Measurements from ENCODE around the gene FETUB. TPM values are rescaled to one million over a fixed set of nuclear protein-coding genes. Genes with fewer than 3 reads are reported as not detected.

FETUB gene
- total RNA-seq, 1 experiment from 2014 or later: not detected

- no peak for TF ChIP-seq TCF7L2 (IDR thresholded peaks at IDR 0.05; ENCODE audit: borderline replicate concordance, extremely low read depth, insufficient read depth, insufficient read length)
- TF ChIP-seq POLR2AphosphoS5 (IDR thresholded peaks at IDR 0.05; ENCODE audit: low read depth, low read length): no peak
- TF ChIP-seq, protein P1, sequence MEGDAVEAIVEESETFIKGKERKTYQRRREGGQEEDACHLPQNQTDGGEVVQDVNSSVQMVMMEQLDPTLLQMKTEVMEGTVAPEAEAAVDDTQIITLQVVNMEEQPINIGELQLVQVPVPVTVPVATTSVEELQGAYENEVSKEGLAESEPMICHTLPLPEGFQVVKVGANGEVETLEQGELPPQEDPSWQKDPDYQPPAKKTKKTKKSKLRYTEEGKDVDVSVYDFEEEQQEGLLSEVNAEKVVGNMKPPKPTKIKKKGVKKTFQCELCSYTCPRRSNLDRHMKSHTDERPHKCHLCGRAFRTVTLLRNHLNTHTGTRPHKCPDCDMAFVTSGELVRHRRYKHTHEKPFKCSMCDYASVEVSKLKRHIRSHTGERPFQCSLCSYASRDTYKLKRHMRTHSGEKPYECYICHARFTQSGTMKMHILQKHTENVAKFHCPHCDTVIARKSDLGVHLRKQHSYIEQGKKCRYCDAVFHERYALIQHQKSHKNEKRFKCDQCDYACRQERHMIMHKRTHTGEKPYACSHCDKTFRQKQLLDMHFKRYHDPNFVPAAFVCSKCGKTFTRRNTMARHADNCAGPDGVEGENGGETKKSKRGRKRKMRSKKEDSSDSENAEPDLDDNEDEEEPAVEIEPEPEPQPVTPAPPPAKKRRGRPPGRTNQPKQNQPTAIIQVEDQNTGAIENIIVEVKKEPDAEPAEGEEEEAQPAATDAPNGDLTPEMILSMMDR (IDR thresholded peaks at IDR 0.05 in 2 of 3, conservative IDR thresholded peaks at IDR 0.05 in 1 of 3; ENCODE audit: borderline replicate concordance in 1 of 3, insufficient read depth in 1 of 3, low read depth in 2 of 3, low read length in 2 of 3): peak; percentile 88 to 99 (median 98)
- TF ChIP-seq RAD21 (IDR thresholded peaks at IDR 0.05; ENCODE audit: low read depth): peak; percentile 82
- no peak for TF ChIP-seq EZH2phosphoT487 (IDR thresholded peaks at IDR 0.05; ENCODE audit: borderline replicate concordance)
- peak; percentile 43 for TF ChIP-seq YY1 (IDR thresholded peaks at IDR 0.05; ENCODE audit: extremely low read depth, insufficient replicate concordance, low read depth, low read length)
- TF ChIP-seq, protein P2, sequence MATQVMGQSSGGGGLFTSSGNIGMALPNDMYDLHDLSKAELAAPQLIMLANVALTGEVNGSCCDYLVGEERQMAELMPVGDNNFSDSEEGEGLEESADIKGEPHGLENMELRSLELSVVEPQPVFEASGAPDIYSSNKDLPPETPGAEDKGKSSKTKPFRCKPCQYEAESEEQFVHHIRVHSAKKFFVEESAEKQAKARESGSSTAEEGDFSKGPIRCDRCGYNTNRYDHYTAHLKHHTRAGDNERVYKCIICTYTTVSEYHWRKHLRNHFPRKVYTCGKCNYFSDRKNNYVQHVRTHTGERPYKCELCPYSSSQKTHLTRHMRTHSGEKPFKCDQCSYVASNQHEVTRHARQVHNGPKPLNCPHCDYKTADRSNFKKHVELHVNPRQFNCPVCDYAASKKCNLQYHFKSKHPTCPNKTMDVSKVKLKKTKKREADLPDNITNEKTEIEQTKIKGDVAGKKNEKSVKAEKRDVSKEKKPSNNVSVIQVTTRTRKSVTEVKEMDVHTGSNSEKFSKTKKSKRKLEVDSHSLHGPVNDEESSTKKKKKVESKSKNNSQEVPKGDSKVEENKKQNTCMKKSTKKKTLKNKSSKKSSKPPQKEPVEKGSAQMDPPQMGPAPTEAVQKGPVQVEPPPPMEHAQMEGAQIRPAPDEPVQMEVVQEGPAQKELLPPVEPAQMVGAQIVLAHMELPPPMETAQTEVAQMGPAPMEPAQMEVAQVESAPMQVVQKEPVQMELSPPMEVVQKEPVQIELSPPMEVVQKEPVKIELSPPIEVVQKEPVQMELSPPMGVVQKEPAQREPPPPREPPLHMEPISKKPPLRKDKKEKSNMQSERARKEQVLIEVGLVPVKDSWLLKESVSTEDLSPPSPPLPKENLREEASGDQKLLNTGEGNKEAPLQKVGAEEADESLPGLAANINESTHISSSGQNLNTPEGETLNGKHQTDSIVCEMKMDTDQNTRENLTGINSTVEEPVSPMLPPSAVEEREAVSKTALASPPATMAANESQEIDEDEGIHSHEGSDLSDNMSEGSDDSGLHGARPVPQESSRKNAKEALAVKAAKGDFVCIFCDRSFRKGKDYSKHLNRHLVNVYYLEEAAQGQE (IDR thresholded peaks at IDR 0.05; ENCODE audit: low read depth): no peak
- no peak for TF ChIP-seq ATF3 (IDR thresholded peaks at IDR 0.05)
- TF ChIP-seq CBX3 (IDR thresholded peaks at IDR 0.05; ENCODE audit: low read depth): peak; percentile 47; the same call in 1 of the 2 replicates
- TF ChIP-seq ZFX (IDR thresholded peaks at IDR 0.05): no peak
- peak; percentile 88 for TF ChIP-seq MAX (IDR thresholded peaks at IDR 0.05)
- TF ChIP-seq ZNF274 (IDR thresholded peaks at IDR 0.05; ENCODE audit: low read depth, low read length): no peak
- no peak for TF ChIP-seq CEBPB (IDR thresholded peaks at IDR 0.05; ENCODE audit: low read depth)
- TF ChIP-seq ELF1 (IDR thresholded peaks at IDR 0.05; ENCODE audit: borderline replicate concordance, low read depth): no peak; the same call in 1 of the 2 replicates
- H3K9ac ChIP-seq (ENCODE audit: low read length): no peak overlapping the region
- DNase-seq (ENCODE audit: low read depth, low spot score) (peak; percentile 62), ATAC-seq (peak; percentile 67)
- H4K20me1 ChIP-seq (ENCODE audit: insufficient read depth): no peaks in the 10 kb centered on the region
- H3K27me3 ChIP-seq (ENCODE audit: insufficient read depth, low read length): no peaks in the 10 kb centered on the region
- ChIA-PET POLR2A (interaction anchor here (0.7 to 1.6 kb wide), 3 partner anchors 139 to 207 kb away, joined by 3 read pairs; no protein-coding TSS in a partner anchor), RAD21 (ENCODE audit: low non-redundant PET in 1 of 2, low total read pairs in 2 of 2, uncharacterized antibody in 2 of 2, unreplicated experiment in 2 of 2) (interaction anchor here (0.7 to 1.4 kb wide), 3 partner anchors 29 to 206 kb away, joined by 3 to 5 read pairs (median 5); no protein-coding TSS in a partner anchor), CTCF (interaction anchor here (0.6 to 8.4 kb wide), 23 partner anchors 8 to 671 kb away, joined by 3 to 64 read pairs (median 4); partner anchors contain the start of gene DNAJB11)
- peak overlapping the region; percentile 55 for H3K4me2 ChIP-seq (ENCODE audit: low read length)
- H3K4me3 ChIP-seq (replicated peaks in 1 of 2; ENCODE audit: low read depth in 1 of 2, low read length in 2 of 2): no peak overlapping the region
- H2AFZ ChIP-seq (ENCODE audit: low read depth, low read length, poor library complexity, severe bottlenecking): peak overlapping the region; percentile 100
- H3K36me3 ChIP-seq (ENCODE audit: control insufficient read depth in 1 of 2, insufficient read depth in 2 of 2, low read length in 2 of 2): no peaks in the 10 kb centered on the region
- no peaks in the 10 kb centered on the region for H3K9me3 ChIP-seq (ENCODE audit: control insufficient read depth in 1 of 2, insufficient read depth in 1 of 2, low read depth in 1 of 2, low read length in 2 of 2)
- no peaks in the 10 kb centered on the region for H3K9me2 ChIP-seq (ENCODE audit: insufficient read depth)
- intact Hi-C loops (cut with micrococcal nuclease): loop anchor here (1.0 to 5.0 kb wide), 3 partner anchors 138 to 358 kb away; no protein-coding TSS in a partner anchor
- no peak overlapping the region for H3K27ac ChIP-seq (ENCODE audit: low read depth, low read length)
- H3K79me2 ChIP-seq (ENCODE audit: insufficient read depth, low read length): no peaks in the 10 kb centered on the region
- no TSS peak for BruUV-seq (replicated peaks)
- H3K4me1 ChIP-seq (ENCODE audit: control insufficient read depth in 1 of 2, insufficient read depth in 2 of 2, low read length in 2 of 2): peaks cover 2 to 21% of the 10 kb centered on the region in 2 experiments; a peak in 2 of 4 replicates
Measured at GRCh38 chr3:186614597-186615483, 25.4 kb upstream of the FETUB start.

Measured in HCT116 (cell line).